ENCODE data around the gene RXFP4.
"Not testable (repeated sequence)": the region's sequence is repeated elsewhere in the genome, so short reads cannot be mapped to it uniquely, and the experiment has no call there.

Gene RXFP4

DNA sequence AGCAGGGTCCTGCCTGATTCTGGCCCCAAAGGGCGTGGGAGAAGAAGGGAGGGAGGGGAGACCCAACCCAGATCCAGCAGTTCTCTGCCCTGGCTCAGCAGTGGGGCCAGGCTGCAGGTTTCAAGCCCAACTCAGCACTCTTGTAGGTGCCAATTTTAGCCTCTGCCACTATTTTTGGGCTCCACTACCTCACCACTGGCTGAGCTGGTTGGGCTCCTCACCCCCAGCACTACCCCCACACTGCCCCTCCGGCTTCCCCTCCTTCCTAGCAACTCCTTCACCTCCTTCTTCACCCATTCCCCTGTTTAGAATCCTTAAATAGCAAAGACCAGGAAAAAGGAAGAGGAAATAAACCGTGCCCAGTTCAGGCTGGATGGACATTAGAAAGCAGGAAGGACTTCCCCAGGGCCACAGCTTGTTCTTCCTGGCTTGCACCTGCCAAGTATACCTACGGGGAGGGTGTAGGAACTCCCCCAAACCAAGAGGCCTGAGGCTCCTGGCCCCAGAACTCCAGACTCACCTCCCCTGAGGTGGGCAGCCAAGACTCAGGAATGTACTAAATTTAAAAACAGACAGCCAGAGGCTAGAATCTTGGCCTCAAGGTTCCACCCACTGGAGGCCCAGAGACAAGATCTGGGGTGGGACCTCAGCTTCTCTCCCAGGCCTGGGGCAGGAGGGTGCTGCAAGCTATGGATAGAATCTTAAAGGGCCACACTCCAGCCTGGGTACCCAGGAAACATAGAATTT lies 38.3 kb downstream of the RXFP4 start:
- no peak for DNase-seq

GRCh38 chr1:155981266-155982088 lies 40.0 kb downstream of the RXFP4 start:
- no peak for DNase-seq

DNA sequence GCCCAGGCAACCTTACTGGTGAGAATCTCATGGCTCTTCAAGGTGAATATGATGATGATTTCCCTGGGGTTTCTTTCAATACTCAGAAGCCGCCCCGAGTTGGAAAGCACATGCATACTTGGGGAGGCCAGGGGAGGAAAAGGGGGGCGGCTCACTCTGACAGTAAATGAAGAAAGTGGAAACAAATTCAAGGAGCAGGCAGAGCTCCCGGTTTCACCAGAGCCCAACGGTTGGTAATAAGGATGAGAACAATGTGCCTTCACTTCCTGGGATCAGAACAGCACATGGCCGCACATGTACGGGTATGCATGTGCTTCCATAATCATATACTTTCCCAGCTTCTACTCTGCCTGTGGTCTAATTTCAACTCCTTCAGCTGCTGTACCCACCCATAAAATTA lies 40.7 kb downstream of the RXFP4 start:
- no peak for DNase-seq

DNA sequence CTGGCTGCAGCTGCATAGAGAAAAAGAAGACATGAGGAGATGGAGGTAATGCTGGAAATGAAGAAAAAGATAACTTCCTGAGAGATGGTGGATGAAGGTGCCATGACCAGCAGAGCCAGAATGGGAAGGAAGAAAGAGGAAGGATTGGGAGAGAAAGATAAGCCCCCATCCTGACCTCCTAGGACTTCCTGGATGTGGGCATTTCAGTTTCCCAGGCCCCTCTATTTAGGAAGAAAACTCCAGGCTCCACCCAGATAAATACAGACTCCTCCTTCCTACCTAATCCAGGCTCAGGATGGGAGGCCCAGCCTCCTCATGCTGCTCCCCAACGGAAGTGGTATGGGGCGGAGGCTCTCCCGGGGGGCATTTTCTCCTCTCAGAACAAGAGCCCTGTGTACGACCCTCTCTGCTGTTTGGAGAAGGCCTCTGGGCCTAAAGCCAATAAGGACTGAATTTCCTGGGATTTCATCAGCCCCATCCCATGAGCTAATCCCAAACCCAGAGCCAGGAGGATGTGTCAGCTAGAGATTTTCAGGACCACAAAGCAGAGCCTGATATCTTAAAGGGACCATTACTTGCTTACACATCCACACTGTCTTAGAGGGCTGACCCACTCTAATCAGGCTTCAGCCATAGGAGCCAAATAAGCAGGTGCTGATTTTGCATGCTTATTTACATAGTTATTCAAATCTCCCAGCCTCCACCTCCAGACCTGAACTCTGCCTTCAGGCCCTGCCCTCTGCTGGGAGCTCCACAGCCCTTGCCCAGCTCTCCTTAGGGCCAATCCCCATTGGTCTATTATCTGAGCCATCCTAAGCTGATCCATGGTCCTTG lies 42.0 kb downstream of the RXFP4 start:
- DNase-seq = no peak

DNA sequence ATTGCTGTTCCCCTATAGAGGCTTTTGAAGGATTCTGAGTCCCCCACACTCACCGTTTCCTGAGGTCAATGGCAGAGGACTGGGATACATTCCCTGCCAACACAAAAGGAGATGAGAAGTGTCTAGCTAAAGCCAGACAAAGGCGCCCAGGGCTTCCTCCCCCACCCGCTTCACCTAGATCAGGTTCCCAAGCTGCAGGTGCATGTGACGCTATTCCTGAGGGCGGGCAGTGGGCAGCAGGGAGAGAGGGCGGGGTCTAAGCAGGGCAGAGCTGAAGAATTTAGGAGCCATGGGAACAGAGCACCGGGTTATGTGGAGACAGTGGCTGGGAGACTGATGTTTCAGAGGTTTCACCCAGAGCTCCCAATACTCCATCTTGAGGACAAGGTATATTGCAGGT lies 42.9 kb downstream of the RXFP4 start:
- no peak for DNase-seq

- DNase-seq = not testable (repeated sequence)
These were observed 43.6 kb downstream of the RXFP4 start for GRCh38 chr1:155984903-155985645.

DNA sequence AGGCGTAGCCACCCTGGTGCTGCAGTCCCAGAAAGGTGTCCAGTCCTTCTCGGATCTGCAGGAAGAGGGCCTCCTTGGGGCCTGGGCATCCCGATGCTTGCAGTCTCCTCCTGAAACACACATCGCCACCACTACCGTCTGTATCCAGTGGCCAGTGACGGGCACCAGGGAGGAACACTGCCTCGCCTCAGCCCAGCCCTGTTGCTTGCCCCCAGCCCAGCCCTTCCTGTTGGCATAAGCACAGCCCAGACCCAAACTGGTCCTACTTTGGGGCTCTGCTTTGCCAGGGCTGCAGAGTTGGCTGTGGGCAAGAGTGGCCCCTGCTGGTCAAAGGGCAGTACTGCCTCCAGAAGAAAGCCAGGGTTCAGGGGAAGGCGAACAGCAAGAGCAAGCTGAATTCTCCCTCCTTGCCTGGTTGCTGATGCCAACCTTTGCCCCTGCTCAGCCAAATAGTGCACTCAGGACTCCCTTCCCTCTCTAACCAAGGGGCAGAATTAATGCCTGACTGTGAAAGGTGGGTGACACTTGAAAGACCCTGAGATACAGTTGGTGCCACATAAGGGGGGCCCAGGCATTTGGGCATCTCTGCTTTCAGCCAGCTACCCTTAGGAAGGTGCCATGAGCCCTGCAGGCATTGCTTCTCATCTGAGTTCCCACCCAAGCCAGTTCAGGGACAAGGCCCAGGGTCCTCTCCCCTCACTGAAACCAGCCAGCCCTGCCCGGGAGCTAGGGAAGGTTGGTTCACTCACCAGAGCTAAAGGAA lies 48.0 kb downstream of the RXFP4 start:
- peak; percentile 85 for DNase-seq

GRCh38 chr1:155990005-155990739 lies 48.7 kb downstream of the RXFP4 start:
- DNase-seq = no peak
